Brain pericyte (primary cell): ENCODE results near the gene ERI3.

Experiments
- DNase-seq: peaks from one replicate; pipeline ENCODE4 v3.0.0-alpha.2; 2012; ENCODE audit warnings: low read depth, low spot score

The ERI3 gene

DNA sequence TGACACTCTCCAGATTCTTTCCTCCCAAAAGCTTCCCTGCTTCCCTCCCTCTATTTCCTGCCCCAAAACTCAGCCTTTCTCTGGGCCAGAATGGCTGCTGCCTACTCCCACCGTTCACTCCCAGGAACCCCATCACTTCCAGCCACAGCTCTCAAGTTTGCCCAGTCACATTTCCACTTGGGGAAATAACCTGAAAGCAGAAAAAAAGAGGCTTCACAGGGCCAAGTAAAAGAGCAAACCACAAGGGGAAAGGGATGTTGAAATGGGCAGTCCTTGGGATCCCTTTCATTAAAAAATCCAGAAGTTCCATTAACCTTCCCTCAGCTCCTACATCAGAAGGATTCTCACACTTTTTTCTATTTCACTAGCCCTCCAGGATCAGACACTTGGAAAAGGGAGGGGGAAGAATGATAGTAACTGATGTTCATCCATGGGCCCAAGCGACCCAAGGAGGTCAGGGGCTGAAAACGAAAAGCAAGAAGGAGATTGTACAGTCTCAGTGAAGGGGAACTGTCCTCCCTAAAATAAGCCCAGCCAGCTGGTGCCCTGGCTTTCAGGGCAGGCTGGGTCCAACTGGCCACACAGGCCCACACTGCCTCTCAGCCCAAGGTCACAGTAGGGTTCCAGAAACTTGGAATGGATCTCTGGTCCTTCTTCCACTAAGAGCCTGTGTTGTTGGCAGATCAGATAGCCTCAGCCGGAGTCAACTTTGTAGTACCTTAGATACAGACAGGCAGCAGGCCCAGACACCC is 92.1 kb downstream of the ERI3 start:
- DNase-seq = no peak

DNA sequence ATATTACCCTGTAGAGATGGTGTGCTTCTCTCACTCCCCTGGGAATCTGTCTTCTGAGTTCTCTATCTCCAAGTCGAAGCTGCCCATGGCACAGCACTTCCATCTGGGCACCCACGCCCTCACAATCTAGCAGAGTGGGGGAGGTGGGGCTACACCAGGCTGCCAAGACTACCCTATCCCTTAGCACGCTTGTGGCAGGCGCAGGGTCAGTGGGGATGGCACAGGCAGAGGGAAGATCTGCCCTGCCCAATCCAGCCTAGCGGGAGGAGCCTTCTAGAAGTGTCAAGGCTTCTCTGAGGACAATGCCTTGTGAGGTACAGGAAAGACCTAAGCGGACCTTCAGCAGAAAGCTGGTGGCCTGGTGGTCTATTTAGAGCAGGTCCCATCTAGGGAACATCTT is 92.6 kb downstream of the ERI3 start:
- DNase-seq = no peak

- no peak for DNase-seq
Measured at GRCh38 chr1:44261962-44262361, 93.1 kb downstream of the ERI3 start.

GRCh38 chr1:44261171-44261817 is 93.8 kb downstream of the ERI3 start:
- no peak for DNase-seq

- no peak for DNase-seq
Measured at GRCh38 chr1:44260792-44261170, 94.3 kb downstream of the ERI3 start.

- no peak for DNase-seq
Measured at GRCh38 chr1:44259090-44259489, 96.0 kb downstream of the ERI3 start.

DNA sequence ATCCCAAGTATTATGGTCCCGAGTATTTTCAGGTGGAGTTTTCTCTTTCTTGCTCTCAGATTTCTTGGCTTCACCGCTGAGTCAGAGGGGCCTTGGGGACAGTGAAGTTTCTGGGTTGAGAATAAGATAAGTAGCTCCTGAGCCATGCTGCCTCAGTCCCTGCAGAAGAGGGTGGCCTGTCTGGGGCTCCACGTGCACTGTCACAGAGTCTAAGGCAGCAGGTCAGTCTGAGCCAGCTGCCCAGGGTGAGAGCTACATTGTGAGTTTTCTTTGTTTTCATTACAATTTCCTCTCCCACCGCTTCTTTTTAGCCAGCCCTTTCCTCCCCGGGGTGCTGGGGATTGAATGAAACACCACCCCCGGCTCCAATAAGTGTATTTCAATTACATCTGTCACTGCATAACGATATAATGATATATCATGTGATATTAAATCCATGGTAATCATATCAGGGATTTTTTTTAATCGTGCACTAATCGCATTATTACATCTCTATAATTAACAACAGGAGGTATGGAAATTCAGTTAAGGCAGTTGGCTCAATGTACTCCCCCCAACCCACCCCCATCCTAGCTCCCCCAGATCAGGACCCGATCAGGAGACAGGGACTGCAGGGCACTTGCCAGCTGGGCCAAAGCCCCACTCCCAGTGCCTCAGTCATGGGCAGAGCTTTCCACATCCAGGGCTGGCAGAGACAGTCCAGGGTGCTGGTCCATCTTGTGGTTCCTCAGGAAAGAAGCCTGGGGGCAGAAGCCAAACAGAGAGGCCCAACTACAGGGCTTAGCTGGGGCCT is 98.1 kb downstream of the ERI3 start:
- no peak for DNase-seq

DNA sequence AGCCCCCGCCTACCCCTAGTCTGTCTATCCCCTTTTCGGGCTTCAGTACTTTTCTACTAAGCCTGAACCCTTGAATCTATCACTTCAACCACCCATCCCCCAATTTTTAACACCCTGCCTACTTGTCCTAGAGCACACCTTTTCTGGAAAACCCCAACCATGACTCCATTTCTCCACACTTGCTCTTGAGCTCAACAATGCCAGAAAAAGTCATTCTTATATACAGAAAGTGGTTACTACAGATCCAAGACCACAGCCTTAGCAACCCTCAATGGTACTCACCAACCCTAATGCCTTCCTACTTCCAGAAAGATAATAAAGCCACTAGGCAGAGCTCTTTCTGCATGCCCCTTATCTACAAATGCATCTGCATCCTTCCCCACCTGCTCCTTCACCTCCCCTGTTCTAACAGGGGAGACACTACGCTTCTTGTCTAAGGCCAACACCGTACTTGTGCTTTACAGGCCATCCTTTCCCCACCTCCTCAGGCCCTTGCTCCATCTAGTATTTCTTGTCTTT is 100.6 kb downstream of the ERI3 start:
- DNase-seq = no peak

DNA sequence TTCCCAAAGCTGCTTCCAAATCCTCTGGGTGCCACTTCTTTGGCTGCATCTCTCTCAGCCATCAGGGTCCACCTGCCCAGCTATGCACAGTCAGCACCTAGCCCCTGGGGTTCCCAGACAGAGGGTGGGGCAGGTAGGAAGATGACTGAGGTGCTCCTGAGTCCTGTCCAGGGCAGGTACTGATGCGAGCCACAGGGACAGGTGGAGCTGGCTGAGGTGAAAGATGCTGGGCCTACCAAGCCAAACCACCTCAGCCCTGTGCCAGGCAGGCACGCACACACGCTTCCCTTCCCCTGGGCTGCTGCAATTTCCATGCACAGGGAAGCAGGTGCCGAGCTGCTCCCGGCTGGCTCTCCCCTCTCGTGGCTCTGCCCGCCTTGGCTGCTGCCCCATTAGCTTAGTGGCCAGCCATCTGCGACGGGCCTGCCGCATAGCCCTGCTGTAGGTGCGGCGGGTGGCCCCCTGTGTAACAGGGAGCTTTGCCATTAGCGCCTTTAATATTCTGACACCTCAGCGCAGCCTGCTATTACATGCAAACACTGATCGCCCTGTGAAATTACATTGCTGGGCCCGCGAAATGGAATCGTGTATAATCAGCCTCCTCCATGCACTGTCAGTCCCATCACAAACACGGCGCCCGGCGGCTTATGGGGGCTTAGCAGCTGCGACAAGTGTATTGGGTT is 102.9 kb downstream of the ERI3 start:
- no peak for DNase-seq

- no peak for DNase-seq
Measured at GRCh38 chr1:44251486-44251885, 103.6 kb downstream of the ERI3 start.

DNA sequence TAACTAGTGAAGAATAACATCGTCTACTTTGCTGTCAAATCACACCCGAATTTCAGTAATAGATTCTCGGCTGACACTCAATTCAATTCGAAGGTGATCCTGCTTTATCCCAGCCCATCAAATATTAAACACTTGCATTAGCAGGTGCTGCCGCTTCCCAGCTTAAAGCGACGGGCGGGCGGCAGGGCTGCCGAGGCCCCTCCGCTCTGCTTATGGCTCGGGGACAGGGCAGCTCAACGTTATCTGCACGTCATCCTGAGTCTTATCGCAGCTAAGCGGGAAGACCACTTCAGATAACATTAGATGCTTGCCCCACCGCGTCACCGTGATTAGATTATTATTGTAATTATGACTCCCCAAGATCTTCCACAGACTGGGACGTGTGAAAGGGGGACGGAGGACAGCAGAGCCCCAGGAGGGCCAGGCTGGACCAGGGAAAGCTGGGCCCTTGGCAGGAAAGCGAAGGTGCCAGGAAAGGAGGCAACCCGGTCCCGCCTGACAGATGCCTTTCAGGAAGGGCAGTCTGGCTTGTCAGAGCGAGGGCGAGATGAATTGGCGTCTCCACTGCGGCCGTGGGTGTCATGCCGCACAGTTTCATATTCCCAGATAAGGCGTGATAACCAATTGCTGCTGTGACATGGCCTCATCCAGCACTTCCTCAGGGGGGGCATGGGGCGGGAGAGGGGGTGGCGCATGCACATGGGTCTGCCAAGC is 104.8 kb downstream of the ERI3 start:
- DNase-seq = no peak

DNA sequence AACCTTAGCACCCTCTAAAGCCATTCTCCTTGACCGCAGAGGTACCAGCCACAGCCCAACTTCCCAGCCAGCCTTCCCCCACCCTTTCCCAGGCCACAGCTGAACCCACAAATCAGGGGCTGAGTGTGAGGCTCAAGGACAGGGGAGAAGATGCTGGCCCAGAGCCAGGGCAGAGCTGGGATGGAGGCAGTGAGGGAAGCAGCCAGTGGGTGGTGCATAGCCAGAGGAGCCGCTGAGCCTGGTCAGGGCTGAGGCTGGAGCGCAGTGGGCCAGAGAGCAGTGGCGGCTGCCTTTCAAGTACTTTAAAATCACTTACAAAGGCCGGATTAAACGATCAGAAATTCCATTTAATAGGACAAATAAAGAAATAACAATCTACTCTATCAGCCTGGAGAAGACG is 105.5 kb downstream of the ERI3 start:
- no peak for DNase-seq

GRCh38 chr1:44246806-44247205 is 108.3 kb downstream of the ERI3 start:
- no peak for DNase-seq

DNA sequence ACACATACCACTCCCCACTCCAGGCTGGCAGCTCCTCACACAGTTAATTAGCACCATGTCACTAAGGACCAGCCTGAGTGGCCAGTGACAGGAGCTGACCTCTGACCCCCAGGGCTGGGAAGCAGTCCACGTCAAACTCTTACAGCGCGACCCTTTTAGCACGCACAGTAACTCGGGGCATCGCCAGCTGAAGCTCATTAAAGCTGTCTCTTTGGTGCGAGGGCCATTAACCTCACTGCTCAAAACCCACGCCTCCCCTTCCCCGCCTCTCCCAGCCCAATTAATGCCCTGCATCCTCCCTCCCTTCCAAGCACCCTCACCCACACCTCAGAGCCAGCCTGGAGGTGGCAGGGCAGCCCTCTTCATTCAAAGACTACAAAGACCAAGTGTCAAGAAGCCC is 110.1 kb downstream of the ERI3 start:
- no peak for DNase-seq

- DNase-seq = no peak
Measured at GRCh38 chr1:44243782-44244495, 111.1 kb downstream of the ERI3 start.

- no peak for DNase-seq
Measured at GRCh38 chr1:44242746-44243145, 112.3 kb downstream of the ERI3 start.

GRCh38 chr1:44240802-44241671 is 114.0 kb downstream of the ERI3 start:
- no peak for DNase-seq

GRCh38 chr1:44239961-44240371 is 115.1 kb downstream of the ERI3 start:
- DNase-seq = no peak

- no peak for DNase-seq
Measured at GRCh38 chr1:44239331-44239960, 115.6 kb downstream of the ERI3 start.
